ENCODE results near the gene ARFGAP1. TPM values are rescaled to one million over a fixed set of nuclear protein-coding genes. Genes with fewer than 3 reads are reported as not detected.
"Not testable (repeated sequence)": the region's sequence is repeated elsewhere in the genome, so short reads cannot be mapped to it uniquely, and the experiment has no call there.

The ARFGAP1 gene
- polyA plus RNA-seq, 10 donors: 46.5 to 107 (median 68.9) TPM

DNA sequence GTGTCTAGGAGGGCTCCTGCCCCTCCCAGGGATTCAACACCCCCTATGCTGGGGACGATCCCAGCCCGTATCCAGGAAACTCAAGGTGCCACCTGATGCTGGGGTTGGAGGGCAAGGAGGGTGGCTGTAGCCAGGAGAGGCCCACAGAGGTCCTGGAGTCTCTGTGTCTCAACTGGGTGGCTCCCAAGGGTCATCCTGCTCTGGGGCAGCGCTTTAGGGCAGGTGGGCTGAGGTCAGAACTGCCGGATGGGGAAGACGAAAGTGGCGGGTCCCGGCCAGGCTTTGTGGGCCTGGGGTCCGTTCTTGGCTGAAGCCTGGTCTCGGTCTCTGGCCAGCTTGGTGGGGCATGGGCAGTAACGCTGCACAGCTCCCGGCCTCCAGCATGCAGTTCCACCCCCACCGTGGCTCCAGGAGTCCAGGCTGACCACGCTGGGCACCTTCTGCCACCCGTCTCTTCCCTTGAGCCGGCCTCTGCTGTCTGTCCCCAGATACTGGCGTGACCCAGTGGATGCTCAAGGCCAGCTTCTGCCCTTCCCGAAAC, 17.6 kb downstream of the ARFGAP1 start:
- DNase-seq: no peak

DNA sequence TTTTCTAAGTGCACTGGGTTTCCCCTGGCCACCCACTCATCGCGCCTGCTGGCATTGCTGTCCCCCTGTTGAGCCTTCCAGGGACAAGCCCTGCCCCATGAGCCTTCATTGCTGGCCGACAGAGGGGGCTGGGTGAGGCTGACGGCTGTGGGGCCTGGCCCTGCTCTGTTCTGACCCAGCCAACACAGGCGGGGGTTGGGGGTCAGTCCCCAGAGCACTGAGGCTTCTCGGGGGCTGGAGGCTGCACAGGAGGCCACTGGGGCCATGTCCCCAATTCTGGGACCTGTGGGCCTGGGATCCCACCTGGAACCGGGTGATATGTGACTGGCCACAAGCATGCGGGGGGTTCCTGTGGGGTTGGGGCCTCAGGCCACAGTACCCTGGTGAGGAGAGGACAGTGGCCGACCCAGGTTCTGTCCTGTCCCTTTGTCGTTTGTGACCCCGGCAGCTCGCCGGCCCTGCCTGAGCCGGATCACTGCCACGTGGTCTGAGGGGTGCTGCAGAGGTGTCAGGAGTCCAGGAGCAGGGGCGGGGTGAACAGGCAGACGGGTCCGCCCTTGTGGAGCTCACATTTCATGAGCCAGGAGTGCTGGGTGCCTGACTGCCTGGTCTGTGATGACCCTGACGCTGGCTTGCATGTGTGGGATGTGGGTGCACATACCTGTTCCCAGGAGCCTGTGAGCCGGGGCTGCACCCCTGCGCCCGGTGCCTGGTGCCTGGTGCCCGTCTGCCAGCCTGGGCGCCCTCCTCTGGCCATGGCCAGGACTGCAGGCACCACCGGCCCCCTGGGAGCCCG, 18.3 kb downstream of the ARFGAP1 start:
- no peak for DNase-seq

DNA sequence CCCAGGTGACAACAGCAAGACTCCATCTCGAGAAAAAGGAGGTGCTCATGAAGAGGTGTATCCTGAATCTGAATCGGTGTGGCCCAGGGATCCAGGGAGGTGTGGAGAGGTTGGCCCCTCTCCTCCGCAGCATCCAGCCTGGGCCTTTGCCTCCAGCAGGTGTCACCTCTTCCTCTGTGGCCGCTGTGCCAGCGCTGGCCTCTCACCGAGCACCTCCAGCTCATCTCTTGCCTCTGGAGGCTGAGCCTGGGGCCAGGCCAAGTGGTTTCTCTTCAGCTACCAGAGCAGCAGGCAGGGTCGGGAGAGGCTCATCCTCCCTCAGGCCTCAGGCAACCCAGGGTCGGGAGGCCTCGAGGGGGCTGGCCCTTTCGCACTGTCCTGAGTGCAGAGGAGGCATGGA, 19.2 kb downstream of the ARFGAP1 start:
- DNase-seq: no peak

DNA sequence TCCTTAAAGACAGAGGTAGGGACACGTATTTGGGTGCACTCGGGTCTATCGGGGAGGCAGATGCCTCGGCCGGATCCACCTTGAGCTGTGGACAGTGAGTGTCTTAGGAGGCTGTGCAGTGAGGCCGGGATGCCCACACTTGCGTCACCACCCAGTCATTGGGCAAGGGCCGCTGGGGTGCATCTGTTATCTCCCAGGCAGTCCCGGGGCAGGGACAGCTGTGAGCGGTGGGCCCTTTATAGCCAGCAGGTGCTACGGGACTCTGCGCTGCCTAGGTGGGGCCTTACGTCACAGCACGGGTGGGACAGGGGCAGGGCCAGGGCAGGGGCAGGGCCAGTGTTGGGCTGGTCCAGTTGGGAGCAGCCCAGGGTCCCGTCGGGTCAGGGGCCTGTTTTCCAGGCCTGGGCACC, 19.7 kb downstream of the ARFGAP1 start:
- no peak for DNase-seq

DNA sequence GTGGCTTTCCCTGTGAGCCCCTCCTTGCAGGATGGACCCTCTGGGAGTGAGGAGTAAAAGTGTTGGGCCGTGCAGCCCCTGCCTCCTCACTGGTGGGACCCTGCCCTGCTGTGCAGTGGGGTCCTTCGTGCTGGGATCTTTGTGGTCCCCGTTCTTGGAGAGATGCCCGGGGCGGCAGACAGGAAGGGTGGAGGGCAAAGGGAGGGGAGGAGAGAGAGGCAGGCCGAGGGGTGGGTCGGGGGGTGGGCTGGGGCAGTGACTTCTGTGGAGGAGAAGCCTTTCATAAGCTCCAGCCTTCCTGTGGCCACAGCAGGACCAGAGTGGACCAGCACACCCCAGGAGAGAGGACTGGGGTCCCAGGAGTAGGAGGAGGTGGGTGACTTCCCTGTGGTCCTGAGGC, 20.3 kb downstream of the ARFGAP1 start, which contains the start of gene COL20A1:
TSS of gene COL20A1 (plus strand) at position 283 of the 400 bp plus-strand sequence. CDS start 1,922 bp downstream, outside the sequence.
- DNase-seq: no peak

DNA sequence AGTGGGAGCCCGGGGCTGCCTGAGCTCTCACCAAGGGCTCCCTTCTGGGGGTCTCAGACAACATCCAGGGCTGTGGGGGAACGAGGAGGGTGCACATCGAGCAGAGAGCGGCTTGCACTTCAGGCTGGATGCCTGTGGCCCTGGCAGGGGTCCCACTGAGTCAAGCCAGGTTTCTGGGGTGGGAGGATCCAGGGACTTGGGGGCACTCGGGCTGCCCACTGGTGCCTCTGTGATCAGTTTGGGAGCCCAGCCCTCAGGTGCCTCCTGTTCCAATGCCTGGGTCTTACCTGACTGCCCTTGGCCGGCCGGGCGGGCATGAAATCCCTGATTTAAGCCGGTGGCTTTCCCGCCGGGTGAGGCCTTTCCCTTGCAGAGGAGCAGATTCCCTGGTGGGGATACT, 20.8 kb downstream of the ARFGAP1 start:
- DNase-seq: no peak

DNA sequence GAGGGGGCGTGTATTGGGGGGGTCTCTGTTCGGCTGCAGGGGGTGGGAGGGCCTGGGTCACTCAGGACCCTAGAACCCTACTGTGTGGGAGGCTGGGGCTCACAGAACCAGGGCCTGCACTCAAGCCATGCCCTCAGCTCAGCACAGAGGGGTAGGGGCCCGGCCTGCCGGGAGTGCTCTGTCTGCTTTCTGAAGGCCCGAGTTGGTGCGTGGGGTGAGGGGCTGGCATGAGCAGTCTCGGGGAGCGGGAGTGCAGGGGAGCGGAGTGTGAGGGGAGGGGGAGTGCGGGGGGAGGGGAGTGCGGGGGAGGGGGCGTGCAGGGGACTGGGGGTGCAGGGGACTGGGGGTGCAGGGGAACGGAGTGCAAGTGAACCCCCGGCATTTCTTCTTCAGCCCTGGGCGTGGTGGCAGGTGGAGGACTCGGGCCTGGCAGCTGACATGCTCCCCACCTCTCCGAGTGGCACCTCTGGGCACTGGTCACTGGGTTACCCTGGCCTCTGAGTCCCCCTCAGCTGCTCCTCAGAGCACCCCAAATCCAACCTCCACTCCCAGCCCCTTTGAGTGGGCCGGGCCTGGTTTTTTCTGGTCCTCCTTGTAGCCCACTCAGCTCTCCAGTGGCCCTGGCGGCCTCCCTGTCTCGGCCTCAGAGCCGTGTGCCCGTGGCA, 21.4 kb downstream of the ARFGAP1 start:
- no peak for DNase-seq

DNA sequence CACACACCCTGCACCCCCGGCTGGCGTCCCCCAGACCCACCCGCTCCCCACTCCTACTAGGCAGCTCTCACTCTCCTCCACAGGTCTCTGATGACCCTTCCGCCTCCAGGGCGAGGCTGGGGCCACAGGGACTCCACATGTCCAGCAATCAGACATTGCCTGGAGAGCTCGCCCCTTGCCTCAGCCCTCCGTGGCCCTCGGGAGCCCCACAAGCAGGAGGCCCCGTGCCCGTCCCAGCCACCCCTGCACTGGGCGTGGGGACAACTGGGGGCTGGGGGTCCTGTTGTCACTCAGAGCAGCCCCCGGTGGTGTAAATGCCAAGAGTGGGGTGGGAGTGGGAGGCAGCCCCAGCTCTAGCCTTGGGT, 21.9 kb downstream of the ARFGAP1 start:
- no peak for DNase-seq

DNA sequence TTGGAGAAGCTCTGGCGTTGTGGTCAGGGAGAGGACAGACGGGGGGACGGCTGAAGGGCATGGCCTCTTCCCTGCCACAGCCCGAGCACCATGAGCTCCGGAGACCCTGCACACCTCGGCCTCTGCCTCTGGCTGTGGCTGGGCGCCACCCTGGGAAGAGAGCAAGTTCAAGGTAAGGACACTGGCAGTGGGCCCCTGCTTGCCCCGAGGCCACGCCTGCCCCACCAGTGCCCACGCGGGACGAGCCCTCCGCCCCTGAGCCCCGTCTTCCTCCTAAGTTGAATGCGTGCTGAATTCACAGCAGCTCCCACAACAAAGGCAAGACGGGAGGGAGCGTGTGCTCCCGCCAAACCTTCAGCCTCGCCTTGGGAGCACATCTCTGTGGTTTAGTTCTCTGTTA, 22.4 kb downstream of the ARFGAP1 start:
- DNase-seq: no peak

DNA sequence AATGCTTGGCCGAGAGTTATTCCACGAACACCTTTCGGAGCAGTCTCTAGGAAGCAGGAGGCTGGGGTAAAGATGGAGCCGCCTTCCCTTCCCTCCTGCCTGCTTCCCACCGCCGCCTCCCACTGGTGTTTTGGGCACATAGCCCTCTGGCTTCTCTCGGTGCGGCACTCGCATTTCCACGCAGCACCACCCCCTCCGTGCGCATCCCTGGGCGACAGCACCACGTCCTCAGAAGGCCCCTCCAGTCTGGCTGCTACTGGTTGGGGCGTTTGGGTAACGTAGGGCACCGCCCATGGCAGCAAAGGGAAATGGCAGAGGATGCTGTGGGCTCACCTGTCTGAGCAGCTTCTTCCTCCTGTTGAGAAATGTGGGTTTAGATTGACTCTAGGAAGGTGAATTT, 22.8 kb downstream of the ARFGAP1 start:
- DNase-seq: no peak

DNA sequence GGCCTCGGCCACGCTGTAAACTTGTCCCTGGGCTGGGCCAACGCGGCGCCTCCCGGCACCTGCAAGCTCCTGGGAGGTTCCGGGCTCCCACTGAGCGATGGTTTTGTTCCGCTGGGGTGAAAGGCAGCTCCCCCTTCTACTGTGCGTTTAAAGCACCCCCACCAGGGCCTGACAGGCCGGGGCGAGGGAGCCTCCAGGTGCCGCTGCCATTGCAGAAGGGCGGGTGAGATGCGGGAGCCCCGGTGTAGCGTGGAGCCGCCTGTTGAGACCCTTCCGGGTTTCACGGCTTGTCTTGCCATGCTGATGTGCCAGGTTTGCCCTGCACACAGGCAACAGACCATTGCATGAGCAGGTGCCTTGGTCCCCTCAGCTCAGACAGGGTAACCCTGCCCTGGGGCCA, 23.2 kb downstream of the ARFGAP1 start:
- no peak for DNase-seq

DNA sequence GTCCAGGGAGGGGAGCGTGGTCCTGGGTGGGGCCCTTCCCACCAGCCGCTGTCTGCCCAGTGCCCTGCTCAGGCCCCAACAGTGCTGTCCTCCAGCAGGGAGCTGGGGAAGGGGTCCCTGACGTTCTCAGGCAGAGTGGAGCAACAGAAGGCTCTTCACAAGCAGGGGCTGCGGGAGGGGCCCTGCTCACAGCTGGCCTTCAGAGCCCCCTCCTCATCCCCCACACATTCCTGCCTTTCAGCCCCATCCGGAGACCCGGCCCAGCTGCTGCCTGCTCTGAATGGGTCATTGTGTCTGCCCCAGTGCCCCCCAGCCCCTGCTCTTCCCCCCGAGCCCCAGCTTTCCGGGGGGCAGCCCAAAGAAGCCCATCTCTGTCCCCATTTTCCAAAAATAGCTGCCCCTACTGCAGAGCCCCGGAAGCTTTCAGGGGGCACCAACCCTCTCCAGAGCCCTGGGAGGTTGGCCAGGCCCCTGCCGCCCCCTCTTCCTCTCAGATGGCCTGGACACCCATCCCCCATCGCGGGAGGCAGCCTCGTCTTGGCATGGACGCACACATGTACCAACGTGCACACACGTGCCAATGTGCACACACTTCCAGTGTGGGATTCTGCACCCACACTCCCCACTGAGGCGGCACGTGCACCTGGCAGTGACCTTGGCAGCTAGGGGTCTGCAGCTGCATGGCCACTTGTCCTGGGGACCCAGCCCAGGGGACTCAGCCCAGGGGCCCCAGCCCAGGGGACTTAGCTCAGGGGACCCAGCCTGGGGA, 24.1 kb downstream of the ARFGAP1 start:
- DNase-seq: no peak

DNA sequence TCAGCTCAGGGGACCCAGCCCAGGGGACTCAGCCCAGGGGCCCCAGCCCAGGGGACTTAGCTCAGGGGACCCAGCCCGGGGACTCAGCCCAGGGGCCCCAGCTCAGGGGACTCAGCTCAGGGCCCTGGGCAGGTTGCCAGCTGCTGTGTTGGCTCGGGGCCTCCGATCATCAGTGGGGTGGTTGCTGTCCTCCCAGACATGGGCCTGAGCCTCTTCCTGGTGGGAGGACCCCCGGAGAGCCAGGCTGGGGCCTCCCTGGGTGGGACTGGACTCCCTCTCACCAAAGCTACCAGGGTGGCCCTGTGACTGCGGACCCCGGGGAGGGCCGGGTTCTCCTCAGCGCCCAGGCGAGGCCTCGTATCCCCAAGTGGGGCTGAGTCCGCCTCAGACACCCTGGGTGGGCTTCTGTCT, 24.8 kb downstream of the ARFGAP1 start:
- DNase-seq: no peak

DNA sequence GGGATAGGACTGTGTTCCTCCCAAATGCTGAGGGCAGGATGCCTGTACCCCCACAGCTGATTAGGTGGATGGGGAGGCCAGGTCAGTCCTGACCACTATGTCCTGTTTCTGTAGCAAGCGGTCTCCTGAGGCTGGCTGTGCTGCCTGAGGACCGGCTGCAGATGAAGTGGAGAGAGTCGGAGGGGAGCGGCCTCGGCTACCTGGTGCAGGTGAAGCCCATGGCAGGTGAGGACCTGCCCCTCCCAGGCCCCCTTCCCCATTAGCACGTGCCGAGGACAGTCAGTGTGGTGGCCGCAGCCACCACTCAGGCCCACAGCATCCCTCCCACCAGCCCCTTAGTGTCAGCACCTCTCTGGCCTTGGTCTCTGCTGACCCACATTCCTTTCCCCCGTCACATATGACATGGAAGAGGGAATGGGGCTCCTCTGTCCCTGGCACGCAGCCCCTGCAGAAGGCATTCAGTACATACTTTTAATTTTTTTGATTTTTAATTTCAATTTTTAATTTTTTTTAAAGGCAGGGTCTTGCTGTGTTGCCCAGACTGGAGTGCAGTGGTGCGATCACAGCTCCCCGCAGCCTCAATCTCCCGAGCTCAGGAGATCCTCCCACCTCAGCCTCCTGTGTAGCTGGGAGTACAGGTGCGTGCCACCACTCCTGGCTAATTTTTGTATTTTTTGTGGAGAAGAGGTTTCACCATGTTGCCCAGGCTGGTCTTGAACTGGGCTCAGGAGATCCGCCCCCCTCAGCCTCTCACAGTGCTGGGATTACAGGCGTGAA, 25.4 kb downstream of the ARFGAP1 start:
- DNase-seq: no peak

DNA sequence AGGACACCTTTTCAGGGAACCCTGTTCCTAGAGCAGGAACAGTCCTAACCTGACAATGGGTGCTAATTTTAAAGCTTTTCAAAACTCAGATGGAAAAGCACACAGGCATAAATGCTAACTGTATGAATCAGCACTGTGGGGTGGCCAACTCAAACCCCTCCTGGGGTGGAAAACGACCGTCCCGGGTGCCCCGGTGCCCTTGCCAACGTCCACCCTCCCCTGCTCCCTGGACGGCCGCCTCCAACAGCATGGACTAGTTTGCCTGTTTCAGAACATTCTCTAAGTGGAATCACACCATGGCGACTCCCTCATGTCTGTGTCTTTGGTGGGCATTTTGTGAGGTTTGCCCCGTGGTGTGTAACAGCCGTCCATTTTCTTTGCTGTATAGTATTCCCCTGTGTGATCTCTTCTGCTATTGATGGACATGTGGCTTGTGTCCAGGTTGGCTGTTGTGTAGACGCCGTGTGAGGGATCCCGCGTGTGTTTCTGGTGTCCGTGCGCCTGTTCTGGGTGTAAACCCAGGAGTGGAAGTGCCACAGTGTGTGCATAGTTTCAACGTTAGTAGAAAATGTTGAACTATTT, 26.2 kb downstream of the ARFGAP1 start:
- DNase-seq: no peak

DNA sequence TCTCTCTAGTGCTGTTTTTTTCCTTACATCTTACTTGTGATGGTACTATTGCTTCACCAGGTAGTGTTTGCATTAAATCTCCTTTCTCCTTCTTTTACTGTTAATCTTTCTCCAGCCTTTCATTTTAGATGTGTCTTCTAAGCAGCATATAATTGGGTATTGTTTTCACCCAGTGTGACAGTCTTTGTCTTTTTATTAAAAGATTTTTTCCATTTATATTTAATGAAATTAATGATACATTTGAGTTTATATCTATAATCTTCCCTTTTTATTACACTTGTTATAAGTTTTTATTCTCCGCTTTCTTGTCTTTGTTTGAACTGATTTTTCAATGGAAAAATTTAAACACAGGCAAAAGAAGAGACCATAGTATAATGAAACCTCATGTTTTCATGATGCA, 29.1 kb downstream of the ARFGAP1 start:
- DNase-seq: no peak

DNA sequence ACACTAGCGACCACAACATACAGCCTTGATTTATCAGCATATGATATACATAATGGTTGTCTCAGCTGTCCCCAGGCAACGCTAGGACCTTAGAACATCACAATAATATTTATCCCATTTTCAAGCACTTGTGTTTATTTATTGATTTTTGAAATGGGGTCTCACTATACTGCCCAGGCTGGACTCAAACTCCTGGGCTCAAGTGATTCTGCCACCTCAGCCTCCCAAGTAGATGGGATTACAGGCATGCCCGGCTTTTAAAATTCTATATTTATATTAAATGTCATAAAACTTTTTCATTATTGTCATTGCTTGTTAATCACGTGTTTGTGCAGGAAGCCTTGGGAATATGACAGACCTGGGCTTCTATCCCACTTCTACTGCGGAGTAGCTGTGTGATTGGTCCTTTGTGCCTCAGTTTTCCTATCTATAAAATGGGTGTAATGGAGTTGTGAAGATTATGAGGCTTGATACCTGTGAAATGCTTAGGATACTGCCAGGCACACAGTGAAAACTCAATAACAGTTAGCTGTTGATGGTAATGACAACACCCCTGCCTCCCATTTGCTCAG, 30.6 kb downstream of the ARFGAP1 start:
- no peak for DNase-seq

DNA sequence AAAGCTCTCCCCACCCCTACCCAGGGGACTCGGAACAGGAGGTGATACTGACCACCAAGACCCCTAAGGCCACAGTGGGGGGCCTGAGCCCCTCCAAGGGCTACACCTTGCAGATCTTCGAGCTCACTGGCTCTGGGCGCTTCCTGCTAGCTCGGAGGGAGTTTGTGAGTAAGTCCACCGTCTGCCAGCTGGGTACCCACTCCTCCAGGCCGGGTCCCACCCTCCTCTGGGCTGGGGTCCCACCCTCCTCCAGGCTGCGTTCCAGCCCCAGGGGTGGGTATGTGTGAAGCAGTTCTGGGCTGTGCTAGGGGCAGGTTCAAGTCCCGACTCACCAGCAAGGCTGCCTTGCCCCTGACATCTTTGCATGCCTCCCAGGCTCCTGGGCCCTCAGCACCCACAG, 32.8 kb downstream of the ARFGAP1 start:
- no peak for DNase-seq

DNA sequence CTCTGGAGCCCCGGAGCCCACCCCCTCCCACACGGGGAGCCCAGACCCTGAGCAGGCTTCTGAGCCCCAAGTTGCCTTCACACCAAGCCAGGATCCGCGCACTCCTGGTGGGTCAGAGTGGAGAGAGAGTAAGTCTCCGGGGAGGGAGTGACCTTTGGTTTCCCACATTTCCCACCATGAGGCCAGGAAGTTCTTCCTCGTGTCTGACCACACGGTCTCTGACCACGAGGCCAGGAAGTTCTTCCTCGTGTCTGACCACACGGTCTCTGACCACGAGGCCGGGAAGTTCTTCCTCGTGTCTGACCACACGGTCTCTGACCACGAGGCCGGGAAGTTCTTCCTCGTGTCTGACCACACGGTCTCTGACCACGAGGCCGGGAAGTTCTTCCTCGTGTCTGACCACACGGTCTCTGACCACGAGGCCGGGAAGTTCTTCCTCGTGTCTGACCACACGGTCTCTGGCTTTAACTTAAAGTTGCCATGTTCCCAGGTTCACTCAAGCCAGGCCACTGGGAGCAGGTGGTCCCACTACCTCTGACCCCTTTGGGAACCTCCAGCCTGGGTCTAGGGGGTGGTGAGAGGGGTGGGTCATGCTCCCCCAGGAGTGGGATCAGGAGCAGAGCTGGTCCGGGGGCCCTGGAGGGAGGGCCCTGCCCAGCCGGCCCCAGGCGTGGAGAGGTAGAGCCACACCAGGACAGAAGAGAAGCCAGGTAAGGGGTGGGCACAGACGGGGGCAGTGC, 33.5 kb downstream of the ARFGAP1 start:
- not testable (repeated sequence) for DNase-seq
